ENCODE results near the gene MYO7A. TPM values are rescaled to one million over a fixed set of nuclear protein-coding genes. Genes with fewer than 3 reads are reported as not detected.

The MYO7A gene
- total and polyA plus RNA-seq, 9 donors, result 3.1 to 18.7 (median 6.5) TPM

- TF ChIP-seq CTCF (IDR thresholded peaks at IDR 0.05) (no peak), POLR2A (IDR thresholded peaks at IDR 0.05) (no peak), EP300 (IDR thresholded peaks at IDR 0.05) (no peak)
- no peak overlapping the region for H3K27ac ChIP-seq
- 94% methylated on average over 15 of the region's 15 CpGs for WGBS, 3 donors
- no peak for DNase-seq
- H3K4me1 ChIP-seq (ENCODE audit: insufficient read depth), result no peaks in the 10 kb centered on the region
- no peaks in the 10 kb centered on the region for H3K9me3 ChIP-seq
- intact Hi-C loops (cut with DNase I), result loop anchor here in 3 of 4 donors (2.0 to 10.0 kb wide), 5 partner anchors 147 to 423 kb away; no protein-coding TSS in a partner anchor
- H3K36me3 ChIP-seq, result no peaks in the 10 kb centered on the region
- no peak overlapping the region for H3K4me3 ChIP-seq
- no peaks in the 10 kb centered on the region for H3K27me3 ChIP-seq
These were observed 66.1 kb downstream of the MYO7A start for GRCh38 chr11:77193911-77194830.

- H3K9me3 ChIP-seq, result no peaks in the 10 kb centered on the region
- H3K27me3 ChIP-seq, result no peaks in the 10 kb centered on the region
- intact Hi-C loops (cut with DNase I), result loop anchor here in 2 of 4 donors (2.0 to 10.0 kb wide), 3 partner anchors 158 to 420 kb away; no protein-coding TSS in a partner anchor
- no peak for TF ChIP-seq CTCF (IDR thresholded peaks at IDR 0.05)
- TF ChIP-seq EP300 (IDR thresholded peaks at IDR 0.05), result no peak
- TF ChIP-seq POLR2A (IDR thresholded peaks at IDR 0.05), result no peak
- no peak overlapping the region for H3K4me3 ChIP-seq
- no peaks in the 10 kb centered on the region for H3K4me1 ChIP-seq (ENCODE audit: insufficient read depth)
- no peak for DNase-seq
- WGBS, 3 donors, result 69 to 84% (median 77%) methylated on average over 16 of the region's 16 CpGs
- no peak overlapping the region for H3K27ac ChIP-seq
- H3K36me3 ChIP-seq, result no peaks in the 10 kb centered on the region
These were observed 67.2 kb downstream of the MYO7A start for GRCh38 chr11:77195071-77195755.

- Histone ChIP-seq H3K4me1 (ENCODE audit: insufficient read depth) (no peaks in the 10 kb centered on the region), H3K27ac (no peak overlapping the region), H3K36me3 (no peaks in the 10 kb centered on the region), H3K9me3 (no peaks in the 10 kb centered on the region), H3K27me3 (no peaks in the 10 kb centered on the region), H3K4me3 (no peak overlapping the region)
- intact Hi-C loops (cut with DNase I), result loop anchor here in 1 of 4 donors (5.0 to 10.0 kb wide), 2 partner anchors 345 to 418 kb away; no protein-coding TSS in a partner anchor
- 77 to 84% (median 81%) methylated on average over 8 of the region's 8 CpGs for WGBS, 3 donors
- DNase-seq, result peak in 2 of 5 donors; percentile 1 to 15
- no peak for TF ChIP-seq EP300 (IDR thresholded peaks at IDR 0.05)
- no peak for TF ChIP-seq CTCF (IDR thresholded peaks at IDR 0.05)
- no peak for TF ChIP-seq POLR2A (IDR thresholded peaks at IDR 0.05)
These were observed 68.9 kb downstream of the MYO7A start for GRCh38 chr11:77196961-77197360.

- peak in 3 of 5 donors; percentile 7 to 18 (median 10) for DNase-seq
- 88 to 93% (median 89%) methylated on average over 14 of the region's 14 CpGs for WGBS, 3 donors
These were observed 69.7 kb downstream of the MYO7A start for GRCh38 chr11:77197626-77198320.

More at GRCh38 chr11:77197626-77198320, 69.7 kb downstream of the MYO7A start:
- Histone ChIP-seq H3K9me3 (no peaks in the 10 kb centered on the region), H3K4me1 (ENCODE audit: insufficient read depth) (no peaks in the 10 kb centered on the region), H3K4me3 (no peak overlapping the region), H3K27ac (no peak overlapping the region), H3K36me3 (no peaks in the 10 kb centered on the region), H3K27me3 (no peaks in the 10 kb centered on the region)
- TF ChIP-seq EP300 (IDR thresholded peaks at IDR 0.05), result no peak
- no peak for TF ChIP-seq POLR2A (IDR thresholded peaks at IDR 0.05)
- no peak for TF ChIP-seq CTCF (IDR thresholded peaks at IDR 0.05)
- intact Hi-C loops (cut with DNase I), result loop anchor here in 1 of 4 donors (5.0 to 10.0 kb wide), 2 partner anchors 345 to 417 kb away; no protein-coding TSS in a partner anchor

Measured in ovary (tissue), 9 donors.